CD4-positive, alpha-beta T cell (primary cell): ENCODE results near the gene PTPRN2. TPM values are rescaled to one million over a fixed set of nuclear protein-coding genes. Genes with fewer than 3 reads are reported as not detected.

Source experiments
- ATAC-seq: fragments of 200-7000 bp; cut with Tn5 transposase; one replicate; pipeline ENCODE4 v1.10.0; 2022; ENCODE audit warnings: mild to moderate bottlenecking; ENCODE audit not compliant: poor library complexity
- CTCF ChIA-PET: fragments of 350-600 bp; sonication (Branson Sonifier 250); formaldehyde crosslinking; loops from one replicate; lab custom pipeline; 2021; ENCODE audit warnings: antibody characterized with exemption, inconsistent platforms; lab: Charles Lee
- POLR2A ChIA-PET: fragments of 350-600 bp; sonication (Branson Sonifier 250); formaldehyde crosslinking; loops from one replicate; lab custom pipeline; 2021; ENCODE audit warnings: antibody characterized with exemption, inconsistent platforms; lab: Charles Lee
- DNase-seq, 14 experiments: peaks; one replicate each; pipeline ENCODE4 v3.0.0-alpha.2; 2013 to 2020; ENCODE audit warnings: mixed read lengths in 2 of 14
- H3K27ac ChIP-seq, 2 donors: one replicate each; pipeline versions ENCODE4 v1.5.1 to v1.7.0; 2013; ENCODE audit warnings: low read length in 2 of 2, low read depth in 1 of 2, mild to moderate bottlenecking in 1 of 2
- H3K27me3 ChIP-seq, 2 experiments: 1 replicate in 1 of 2; 2 replicates in 1 of 2; pipeline versions ENCODE4 v1.6.1 to v1.7.0; 2013; ENCODE audit warnings: low read length in 2 of 2, control low read depth in 1 of 2, mild to moderate bottlenecking in 1 of 2, moderate library complexity in 1 of 2; ENCODE audit not compliant: insufficient read depth in 2 of 2, control insufficient read depth in 1 of 2
- H3K36me3 ChIP-seq: one replicate; pipeline ENCODE4 v1.6.1; 2013; ENCODE audit warnings: low read length, control low read depth; ENCODE audit not compliant: insufficient read depth
- H3K4me1 ChIP-seq: one replicate; pipeline ENCODE4 v1.6.1; 2013; ENCODE audit warnings: low read length, control low read depth; ENCODE audit not compliant: insufficient read depth
- H3K4me3 ChIP-seq: one replicate; pipeline ENCODE4 v1.5.1; 2013; ENCODE audit warnings: mild to moderate bottlenecking, low read length, moderate library complexity
- H3K9me3 ChIP-seq, 2 experiments: 1 replicate in 1 of 2; 2 replicates in 1 of 2; pipeline versions ENCODE4 v1.6.1 to v1.7.0; 2013; ENCODE audit warnings: low read length in 2 of 2, mild to moderate bottlenecking in 2 of 2, control low read depth in 1 of 2, moderate library complexity in 1 of 2; ENCODE audit not compliant: control insufficient read depth in 1 of 2, insufficient read depth in 1 of 2
- H3K27ac Mint-ChIP-seq: one replicate; pipeline ENCODE4 v1.8.0; 2020; ENCODE audit warnings: mixed read lengths
- H3K27me3 Mint-ChIP-seq: one replicate; pipeline ENCODE4 v1.8.0; 2021; ENCODE audit warnings: mixed read lengths
- H3K36me3 Mint-ChIP-seq: one replicate; pipeline ENCODE4 v1.8.0; 2021; ENCODE audit warnings: low read depth, mixed read lengths
- H3K4me1 Mint-ChIP-seq: one replicate; pipeline ENCODE4 v1.8.0; 2021; ENCODE audit warnings: low read depth, mixed read lengths
- H3K4me3 Mint-ChIP-seq: one replicate; pipeline ENCODE4 v1.8.0; 2020; ENCODE audit warnings: mild to moderate bottlenecking, mixed read lengths
- H3K9me3 Mint-ChIP-seq: one replicate; pipeline ENCODE4 v1.8.0; 2020; ENCODE audit warnings: mixed read lengths
- CTCF ChIP-seq: fragments of 200-600 bp; IDR thresholded peaks from one replicate; pipeline ENCODE4 v1.8.0; 2022; ENCODE audit warnings: antibody characterized with exemption, mild to moderate bottlenecking
- intact Hi-C, 2 experiments: fragments of 100-400 bp; cut with DNase I in 1 of 2; cut with micrococcal nuclease in 1 of 2; formaldehyde crosslinking; loops; one replicate each; pipeline versions ENCODE4 v1.15.1 to v1.9.0; 2023 to 2025; cut with DNase I, micrococcal nuclease
- total RNA-seq, 174 experiments: library from RNA in 2 of 174; stranded (reverse) in 2 of 174; gene quantifications; one replicate each; pipeline ENCODE4 v1.2.3 and lab custom pipeline; 2021 to 2026

The PTPRN2 gene
- total RNA-seq, 2 experiments from 2014 or later, result 0.34 to 0.44 TPM

- H3K27ac ChIP-seq, result no peak overlapping the region
- H3K27ac Mint-ChIP-seq, result no peak overlapping the region
- no peaks in the 10 kb centered on the region for H3K36me3 Mint-ChIP-seq
- H3K27me3 Mint-ChIP-seq, result peaks cover 3% of the 10 kb centered on the region
- H3K4me1 ChIP-seq, result no peaks in the 10 kb centered on the region
- H3K4me1 Mint-ChIP-seq, result no peaks in the 10 kb centered on the region
- no peak overlapping the region for H3K4me3 Mint-ChIP-seq
- intact Hi-C loops, result no loop called here
- H3K27me3 ChIP-seq, result no peaks in the 10 kb centered on the region
- POLR2A ChIA-PET, result no interaction called here
- ATAC-seq (no peak), DNase-seq (no peak)
- H3K36me3 ChIP-seq, result no peaks in the 10 kb centered on the region
- TF ChIP-seq CTCF, result no peak
- H3K9me3 ChIP-seq, result peaks cover 0 to 33% of the 10 kb centered on the region in 2 experiments
- no peaks in the 10 kb centered on the region for H3K9me3 Mint-ChIP-seq
- CTCF ChIA-PET, result no interaction called here
- H3K4me3 ChIP-seq, result no peak overlapping the region
These were observed 60.6 kb downstream of the PTPRN2 start for GRCh38 chr7:158527038-158527437.

- no peak overlapping the region for H3K4me3 ChIP-seq
- H3K27ac ChIP-seq, result no peak overlapping the region
- H3K4me1 Mint-ChIP-seq, result no peaks in the 10 kb centered on the region
- peaks cover 0 to 38% of the 10 kb centered on the region in 2 experiments for H3K9me3 ChIP-seq
- no peaks in the 10 kb centered on the region for H3K27me3 ChIP-seq
- ChIA-PET POLR2A (no interaction called here), CTCF (no interaction called here)
- no peaks in the 10 kb centered on the region for H3K4me1 ChIP-seq
- intact Hi-C loops, result no loop called here
- H3K27ac Mint-ChIP-seq, result no peak overlapping the region
- H3K36me3 Mint-ChIP-seq, result no peaks in the 10 kb centered on the region
- no peak overlapping the region for H3K4me3 Mint-ChIP-seq
- H3K9me3 Mint-ChIP-seq, result no peaks in the 10 kb centered on the region
- DNase-seq (no peak), ATAC-seq (no peak)
- no peaks in the 10 kb centered on the region for H3K36me3 ChIP-seq
- peaks cover under 1% of the 10 kb centered on the region for H3K27me3 Mint-ChIP-seq
- no peak for TF ChIP-seq CTCF
These were observed 61.1 kb downstream of the PTPRN2 start for GRCh38 chr7:158526531-158526930.

GRCh38 chr7:158525648-158526484 lies 61.8 kb downstream of the PTPRN2 start:
- intact Hi-C loops, result no loop called here
- no peaks in the 10 kb centered on the region for H3K36me3 Mint-ChIP-seq
- no peak for TF ChIP-seq CTCF
- H3K9me3 Mint-ChIP-seq, result no peaks in the 10 kb centered on the region
- CTCF ChIA-PET, result no interaction called here
- H3K27me3 ChIP-seq, result no peaks in the 10 kb centered on the region
- no peak overlapping the region for H3K4me3 ChIP-seq
- no peaks in the 10 kb centered on the region for H3K4me1 Mint-ChIP-seq
- no peak for ATAC-seq
- POLR2A ChIA-PET, result no interaction called here
- peaks cover 0 to 39% of the 10 kb centered on the region in 2 experiments for H3K9me3 ChIP-seq
- no peak overlapping the region for H3K27ac ChIP-seq
- DNase-seq, result no peak
- H3K36me3 ChIP-seq, result no peaks in the 10 kb centered on the region
- H3K27me3 Mint-ChIP-seq, result no peaks in the 10 kb centered on the region
- H3K27ac Mint-ChIP-seq, result no peak overlapping the region
- H3K4me1 ChIP-seq, result no peaks in the 10 kb centered on the region
- no peak overlapping the region for H3K4me3 Mint-ChIP-seq
